Measurements from ENCODE around the gene MEGF8. TPM values are rescaled to one million over a fixed set of nuclear protein-coding genes. Genes with fewer than 3 reads are reported as not detected.

Gene MEGF8
- total RNA-seq, 1 donor from 2014 or later = 75.7 TPM

DNA sequence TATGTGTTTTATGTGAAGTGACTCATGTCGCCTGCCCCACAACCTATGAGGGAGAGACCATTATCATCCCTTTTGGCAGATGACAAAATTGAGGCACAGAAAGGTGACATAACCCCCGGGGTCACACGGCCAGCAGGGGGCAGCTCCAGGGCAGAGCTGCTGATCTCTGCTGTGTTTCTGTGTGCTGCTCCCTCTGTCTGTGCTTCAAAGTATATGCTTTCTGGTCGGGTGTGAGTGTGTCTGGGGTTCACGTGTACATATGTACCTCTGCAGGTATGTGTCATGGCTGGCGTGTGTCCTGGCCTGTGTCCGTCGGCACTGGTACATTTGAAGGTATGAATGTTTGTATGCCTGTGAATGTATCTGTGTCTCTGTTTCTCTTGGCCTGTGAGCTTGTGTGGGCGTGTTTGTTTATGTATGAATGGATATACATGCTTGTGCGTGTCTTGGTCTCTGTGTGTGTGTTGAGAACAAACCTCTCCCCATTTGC, 94.7 kb downstream of the MEGF8 start:
- Mint-ChIP-seq H3K36me3 (ENCODE audit: unreplicated experiment) (no peaks in the 10 kb centered on the region), H3K9me3 (ENCODE audit: unreplicated experiment) (no peaks in the 10 kb centered on the region), H3K4me1 (ENCODE audit: unreplicated experiment) (peaks cover 25% of the 10 kb centered on the region), H3K4me3 (ENCODE audit: unreplicated experiment) (no peak overlapping the region), H3K27ac (ENCODE audit: unreplicated experiment) (no peak overlapping the region), H3K27me3 (ENCODE audit: unreplicated experiment) (no peaks in the 10 kb centered on the region)
- DNase-seq (ENCODE audit: extremely low spot score, unreplicated experiment) = no peak
- TF ChIP-seq, protein P1, sequence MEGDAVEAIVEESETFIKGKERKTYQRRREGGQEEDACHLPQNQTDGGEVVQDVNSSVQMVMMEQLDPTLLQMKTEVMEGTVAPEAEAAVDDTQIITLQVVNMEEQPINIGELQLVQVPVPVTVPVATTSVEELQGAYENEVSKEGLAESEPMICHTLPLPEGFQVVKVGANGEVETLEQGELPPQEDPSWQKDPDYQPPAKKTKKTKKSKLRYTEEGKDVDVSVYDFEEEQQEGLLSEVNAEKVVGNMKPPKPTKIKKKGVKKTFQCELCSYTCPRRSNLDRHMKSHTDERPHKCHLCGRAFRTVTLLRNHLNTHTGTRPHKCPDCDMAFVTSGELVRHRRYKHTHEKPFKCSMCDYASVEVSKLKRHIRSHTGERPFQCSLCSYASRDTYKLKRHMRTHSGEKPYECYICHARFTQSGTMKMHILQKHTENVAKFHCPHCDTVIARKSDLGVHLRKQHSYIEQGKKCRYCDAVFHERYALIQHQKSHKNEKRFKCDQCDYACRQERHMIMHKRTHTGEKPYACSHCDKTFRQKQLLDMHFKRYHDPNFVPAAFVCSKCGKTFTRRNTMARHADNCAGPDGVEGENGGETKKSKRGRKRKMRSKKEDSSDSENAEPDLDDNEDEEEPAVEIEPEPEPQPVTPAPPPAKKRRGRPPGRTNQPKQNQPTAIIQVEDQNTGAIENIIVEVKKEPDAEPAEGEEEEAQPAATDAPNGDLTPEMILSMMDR (IDR thresholded peaks at IDR 0.05) = peak; percentile 36

DNA sequence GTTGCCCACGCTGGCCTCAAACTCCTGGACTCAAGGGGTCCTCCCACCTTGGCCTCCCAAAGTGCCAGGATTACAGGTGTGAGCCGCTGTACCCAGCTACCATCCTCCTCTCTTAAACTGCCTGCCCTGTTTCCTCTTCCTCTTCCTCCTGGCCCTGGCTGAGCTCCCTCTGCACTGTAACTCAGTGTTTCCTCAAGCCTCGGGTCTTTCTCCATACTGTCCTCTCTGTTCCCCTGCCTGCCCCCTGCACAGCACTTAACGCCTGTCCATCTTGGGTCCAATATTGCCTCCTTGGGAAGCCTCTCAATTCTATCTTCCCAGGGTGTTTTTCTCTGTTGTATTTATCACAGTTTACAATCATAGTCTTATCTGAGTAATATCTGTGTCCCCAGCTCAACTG, 95.7 kb downstream of the MEGF8 start:
- no peak overlapping the region for H3K4me3 Mint-ChIP-seq (ENCODE audit: unreplicated experiment)
- no peak overlapping the region for H3K27ac Mint-ChIP-seq (ENCODE audit: unreplicated experiment)
- no peak for DNase-seq (ENCODE audit: extremely low spot score, unreplicated experiment)
- no peaks in the 10 kb centered on the region for H3K27me3 Mint-ChIP-seq (ENCODE audit: unreplicated experiment)
- no peaks in the 10 kb centered on the region for H3K9me3 Mint-ChIP-seq (ENCODE audit: unreplicated experiment)
- TF ChIP-seq, protein P1 (IDR thresholded peaks at IDR 0.05) = no peak
- no peaks in the 10 kb centered on the region for H3K36me3 Mint-ChIP-seq (ENCODE audit: unreplicated experiment)
- H3K4me1 Mint-ChIP-seq (ENCODE audit: unreplicated experiment) = peaks cover 25% of the 10 kb centered on the region

DNA sequence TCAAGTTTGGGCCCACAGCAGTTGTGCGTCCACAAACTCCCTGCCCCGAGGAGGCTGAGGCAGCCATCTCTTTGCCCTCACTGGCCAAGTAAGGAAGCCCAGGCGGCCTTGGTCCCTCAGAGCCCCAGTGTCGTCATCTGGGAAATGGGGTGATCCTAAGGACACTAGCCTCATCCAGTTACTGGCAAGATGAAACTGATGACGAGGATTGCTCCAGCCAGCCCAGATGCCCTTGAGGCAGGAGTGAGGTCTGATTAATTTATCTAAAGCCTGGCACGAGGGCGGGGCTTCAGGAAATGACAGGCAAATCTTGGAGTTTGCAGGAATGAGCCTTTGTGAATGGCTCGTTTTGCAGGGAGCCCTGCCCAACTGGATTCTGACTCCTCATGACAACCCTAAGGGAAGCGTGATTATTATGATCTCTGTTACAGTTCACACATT, 96.2 kb downstream of the MEGF8 start:
- H3K27ac Mint-ChIP-seq (ENCODE audit: unreplicated experiment) = no peak overlapping the region
- DNase-seq (ENCODE audit: extremely low spot score, unreplicated experiment) = no peak
- H3K9me3 Mint-ChIP-seq (ENCODE audit: unreplicated experiment) = no peaks in the 10 kb centered on the region
- H3K36me3 Mint-ChIP-seq (ENCODE audit: unreplicated experiment) = no peaks in the 10 kb centered on the region
- no peaks in the 10 kb centered on the region for H3K27me3 Mint-ChIP-seq (ENCODE audit: unreplicated experiment)
- TF ChIP-seq, protein P1 (IDR thresholded peaks at IDR 0.05) = no peak
- H3K4me3 Mint-ChIP-seq (ENCODE audit: unreplicated experiment) = no peak overlapping the region
- H3K4me1 Mint-ChIP-seq (ENCODE audit: unreplicated experiment) = peaks cover 25% of the 10 kb centered on the region

DNA sequence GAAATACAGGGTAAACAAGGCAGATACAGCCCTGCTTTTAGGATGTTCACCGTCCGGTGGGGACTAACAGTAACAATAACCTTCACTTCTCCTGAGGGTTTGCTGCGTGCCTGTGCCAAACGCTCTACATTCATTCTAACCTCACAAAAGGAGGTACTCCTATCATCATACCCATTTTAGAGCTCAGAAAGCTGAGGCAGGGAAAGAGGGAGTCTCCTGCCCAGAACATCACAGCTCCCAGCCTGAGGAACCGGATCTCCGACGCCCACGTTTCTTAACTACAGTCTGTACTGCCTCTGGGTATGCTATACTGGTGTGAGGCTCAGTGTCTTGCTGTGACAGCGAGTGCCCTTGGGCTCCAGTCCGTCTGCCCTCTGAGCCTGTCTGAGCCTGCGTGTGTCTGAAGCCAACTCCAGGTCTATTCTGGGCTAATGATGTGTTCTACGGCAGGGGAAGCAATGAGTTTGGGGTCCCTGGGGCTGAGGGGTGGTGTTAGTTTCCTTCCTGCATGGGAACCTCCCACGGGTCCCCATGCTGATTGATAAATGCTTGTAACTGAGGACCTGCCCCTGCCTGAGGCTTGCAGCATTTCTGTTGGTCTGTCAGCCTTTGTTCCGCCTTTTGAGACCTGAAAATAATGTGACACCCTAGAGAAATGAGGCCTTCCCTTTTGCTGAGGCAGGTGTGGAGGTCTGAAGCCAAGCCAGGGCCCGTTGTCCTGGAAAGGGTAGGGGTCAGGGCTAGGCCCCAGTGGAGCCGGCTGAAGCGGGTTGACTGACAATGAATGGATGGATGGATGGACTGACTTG, 96.9 kb downstream of the MEGF8 start:
- TF ChIP-seq, protein P1 (IDR thresholded peaks at IDR 0.05) = no peak
- peaks cover 25% of the 10 kb centered on the region for H3K4me1 Mint-ChIP-seq (ENCODE audit: unreplicated experiment)
- H3K36me3 Mint-ChIP-seq (ENCODE audit: unreplicated experiment) = no peaks in the 10 kb centered on the region
- no peaks in the 10 kb centered on the region for H3K9me3 Mint-ChIP-seq (ENCODE audit: unreplicated experiment)
- no peak for DNase-seq (ENCODE audit: extremely low spot score, unreplicated experiment)
- H3K4me3 Mint-ChIP-seq (ENCODE audit: unreplicated experiment) = peak overlapping the region; percentile 92
- H3K27ac Mint-ChIP-seq (ENCODE audit: unreplicated experiment) = peak overlapping the region; percentile 76
- no peaks in the 10 kb centered on the region for H3K27me3 Mint-ChIP-seq (ENCODE audit: unreplicated experiment)

DNA sequence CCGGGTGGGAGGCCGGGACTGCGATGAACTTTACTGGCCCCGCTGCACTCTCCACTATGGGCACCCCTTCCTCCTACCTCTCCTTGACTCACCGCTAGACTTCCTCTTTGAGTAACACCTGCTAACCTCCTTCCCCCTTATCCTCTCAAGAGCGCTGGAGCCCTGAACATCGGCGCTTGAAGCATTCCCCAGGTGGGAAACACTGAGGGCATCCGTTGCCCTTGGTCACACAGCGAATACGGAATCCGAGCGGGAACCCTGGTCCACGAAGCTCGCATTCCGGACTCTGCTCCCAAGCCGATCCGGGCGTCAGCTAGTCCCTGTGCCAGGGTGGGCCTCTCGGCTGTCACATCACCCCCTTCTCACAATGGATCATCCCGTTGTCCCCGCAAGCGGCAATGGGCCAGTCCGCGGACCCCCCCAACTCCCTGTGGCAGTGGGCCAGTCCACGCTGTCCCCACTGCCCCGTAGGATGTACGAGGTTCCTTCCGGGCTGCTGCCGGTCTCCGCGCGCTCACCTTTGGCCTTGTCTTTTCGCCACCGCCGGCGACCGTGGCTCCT, 97.5 kb downstream of the MEGF8 start:
- Mint-ChIP-seq H3K4me3 (ENCODE audit: unreplicated experiment) (peak overlapping the region; percentile 92), H3K27me3 (ENCODE audit: unreplicated experiment) (no peaks in the 10 kb centered on the region), H3K36me3 (ENCODE audit: unreplicated experiment) (no peaks in the 10 kb centered on the region), H3K9me3 (ENCODE audit: unreplicated experiment) (no peaks in the 10 kb centered on the region), H3K4me1 (ENCODE audit: unreplicated experiment) (peaks cover 25% of the 10 kb centered on the region), H3K27ac (ENCODE audit: unreplicated experiment) (peak overlapping the region; percentile 76)
- DNase-seq (ENCODE audit: extremely low spot score, unreplicated experiment) = no peak
- TF ChIP-seq, protein P1 (IDR thresholded peaks at IDR 0.05) = no peak
